Measurements from ENCODE around the gene AGK. TPM values are rescaled to one million over a fixed set of nuclear protein-coding genes. Genes with fewer than 3 reads are reported as not detected.

Gene AGK
- total RNA-seq, 4 donors from 2014 or later, result 11.2 to 22.5 (median 17.7) TPM

GRCh38 chr7:141609576-141609975, 58.4 kb downstream of the AGK start:
- DNase-seq, result no peak
- WGBS, 2 donors, result 92 to 93% methylated on average over 3 of the region's 3 CpGs
- no peaks in the 10 kb centered on the region for H3K9me3 ChIP-seq
- H3K27me3 ChIP-seq, result no peaks in the 10 kb centered on the region
- H3K27ac ChIP-seq, result no peak overlapping the region
- intact Hi-C loops (cut with DNase I), result no loop called here
- H3K4me1 ChIP-seq, result no peaks in the 10 kb centered on the region
- no peak overlapping the region for H3K4me3 ChIP-seq
- TF ChIP-seq POLR2A (IDR thresholded peaks at IDR 0.05) (no peak), CTCF (IDR thresholded peaks at IDR 0.05) (no peak)
- peaks cover 0 to 66% (median 0%) of the 10 kb centered on the region in 3 donors for H3K36me3 ChIP-seq

- H3K27ac ChIP-seq, result no peak overlapping the region
- no peak for DNase-seq
- H3K4me3 ChIP-seq, result no peak overlapping the region
- H3K27me3 ChIP-seq, result no peaks in the 10 kb centered on the region
- H3K36me3 ChIP-seq, result peaks cover 0 to 61% (median 0%) of the 10 kb centered on the region in 3 donors
- no peaks in the 10 kb centered on the region for H3K4me1 ChIP-seq
- WGBS, 2 donors, result 95 to 96% methylated on average over 1 of the region's 1 CpG
- no peak for TF ChIP-seq CTCF (IDR thresholded peaks at IDR 0.05)
- no peak for TF ChIP-seq POLR2A (IDR thresholded peaks at IDR 0.05)
- intact Hi-C loops (cut with DNase I), result no loop called here
- H3K9me3 ChIP-seq, result no peaks in the 10 kb centered on the region
Measured at GRCh38 chr7:141610671-141611070, 59.5 kb downstream of the AGK start.

GRCh38 chr7:141612861-141613260, 61.7 kb downstream of the AGK start:
- H3K27me3 ChIP-seq, result no peaks in the 10 kb centered on the region
- no peak for DNase-seq
- intact Hi-C loops (cut with DNase I), result no loop called here
- peaks cover 0 to 52% (median 0%) of the 10 kb centered on the region in 3 donors for H3K36me3 ChIP-seq
- TF ChIP-seq POLR2A (IDR thresholded peaks at IDR 0.05) (no peak), CTCF (IDR thresholded peaks at IDR 0.05) (no peak)
- H3K27ac ChIP-seq, result no peak overlapping the region
- H3K4me3 ChIP-seq, result no peak overlapping the region
- H3K9me3 ChIP-seq, result no peaks in the 10 kb centered on the region
- H3K4me1 ChIP-seq, result no peaks in the 10 kb centered on the region

GRCh38 chr7:141617280-141617679, 66.1 kb downstream of the AGK start:
- H3K27me3 ChIP-seq, result no peaks in the 10 kb centered on the region
- no peaks in the 10 kb centered on the region for H3K9me3 ChIP-seq
- peaks cover 0 to 48% (median 2%) of the 10 kb centered on the region in 3 donors for H3K36me3 ChIP-seq
- no peak overlapping the region for H3K4me3 ChIP-seq
- H3K27ac ChIP-seq, result no peak overlapping the region
- intact Hi-C loops (cut with DNase I), result no loop called here
- H3K4me1 ChIP-seq, result no peaks in the 10 kb centered on the region
- no peak for TF ChIP-seq CTCF (IDR thresholded peaks at IDR 0.05)
- TF ChIP-seq POLR2A (IDR thresholded peaks at IDR 0.05), result no peak
- DNase-seq, result no peak

GRCh38 chr7:141619745-141620144, 68.5 kb downstream of the AGK start:
- 83 to 88% methylated on average over 4 of the region's 4 CpGs for WGBS, 2 donors
- TF ChIP-seq CTCF (IDR thresholded peaks at IDR 0.05) (no peak), POLR2A (IDR thresholded peaks at IDR 0.05) (no peak)
- intact Hi-C loops (cut with DNase I), result no loop called here

More at GRCh38 chr7:141619745-141620144, 68.5 kb downstream of the AGK start:
- DNase-seq, result no peak
- peaks cover 0 to 59% (median 8%) of the 10 kb centered on the region in 3 donors for H3K36me3 ChIP-seq
- H3K27ac ChIP-seq, result no peak overlapping the region
- no peaks in the 10 kb centered on the region for H3K4me1 ChIP-seq
- H3K9me3 ChIP-seq, result no peaks in the 10 kb centered on the region
- H3K4me3 ChIP-seq, result no peak overlapping the region
- H3K27me3 ChIP-seq, result no peaks in the 10 kb centered on the region
